IMR-90 (cell line): ENCODE measurements around the gene MOAP1. TPM values are rescaled to one million over a fixed set of nuclear protein-coding genes. Genes with fewer than 3 reads are reported as not detected.
"Not testable (repeated sequence)": the region's sequence is repeated elsewhere in the genome, so short reads cannot be mapped to it uniquely, and the experiment has no call there.

Experiments used
- ATAC-seq: fragments of 200-7000 bp; cut with Tn5 transposase; 2 replicates; pipeline ENCODE4 v1.9.1; 2020; ENCODE audit warnings: low read depth, mild to moderate bottlenecking, moderate library complexity
- BruUV-seq: library from RNA; stranded (reverse); fragments of 400-500 nt; replicated peaks from 2 replicates; lab custom pipeline; 2021; lab: Mats Ljungman, UMichigan
- CTCF ChIA-PET: fragments of 300-600 bp; formaldehyde crosslinking; extraction: SDS; loops from one replicate; lab custom pipeline; 2021; ENCODE audit warnings: antibody characterized with exemption; lab: Yijun Ruan, JAX
- POLR2A ChIA-PET: fragments of 300-600 bp; sonication (Branson Sonifier 250); formaldehyde crosslinking; loops from one replicate; lab custom pipeline; 2022; ENCODE audit warnings: antibody characterized with exemption; ENCODE audit not compliant: unreplicated experiment; lab: Charles Lee
- DNase-seq: peaks from one replicate; pipeline ENCODE4 v3.0.0; 2013
- H2AFZ ChIP-seq: replicated peaks from 2 replicates; pipeline ENCODE3; 2013; ENCODE audit warnings: low read length, mild to moderate bottlenecking; ENCODE audit not compliant: poor library complexity
- H2AK5ac ChIP-seq: 2 replicates; pipeline ENCODE4 v1.6.1; 2013; ENCODE audit warnings: low read depth, low read length, inconsistent platforms
- H2AK9ac ChIP-seq: replicated peaks from 2 replicates; pipeline ENCODE3; 2013; ENCODE audit warnings: mild to moderate bottlenecking, low read depth, low read length, moderate library complexity; ENCODE audit not compliant: poor library complexity
- H2BK120ac ChIP-seq: 2 replicates; pipeline ENCODE4 v1.6.1; 2013; ENCODE audit warnings: low read depth, low read length, inconsistent platforms
- H2BK15ac ChIP-seq: 3 replicates; pipeline ENCODE4 v1.6.1; 2013; ENCODE audit warnings: low read depth, low read length, inconsistent platforms
- H2BK20ac ChIP-seq: 2 replicates; pipeline ENCODE4 v1.6.1; 2013; ENCODE audit warnings: low read depth, mild to moderate bottlenecking, inconsistent platforms, low read length, moderate library complexity
- H2BK5ac ChIP-seq: 2 replicates; pipeline ENCODE4 v1.6.1; 2013; ENCODE audit warnings: mild to moderate bottlenecking, low read depth, low read length, inconsistent platforms; ENCODE audit not compliant: poor library complexity, severe bottlenecking
- H3K14ac ChIP-seq: replicated peaks from 2 replicates; pipeline ENCODE4 v1.6.1; 2013; ENCODE audit warnings: low read depth, low read length, inconsistent platforms
- H3K18ac ChIP-seq: 2 replicates; pipeline ENCODE4 v1.6.1; 2013; ENCODE audit warnings: low read depth, low read length, control low read depth
- H3K23ac ChIP-seq: 2 replicates; pipeline ENCODE4 v1.6.1; 2013; ENCODE audit warnings: low read depth, low read length, inconsistent platforms
- H3K27ac ChIP-seq: 2 replicates; pipeline ENCODE4 v1.5.1; 2013; ENCODE audit warnings: mild to moderate bottlenecking, control low read depth, low read length; ENCODE audit not compliant: insufficient read depth
- H3K27me3 ChIP-seq: 2 replicates; pipeline ENCODE4 v1.6.1; 2013; ENCODE audit warnings: low read length; ENCODE audit not compliant: control insufficient read depth, insufficient read depth
- H3K36me3 ChIP-seq: 2 replicates; pipeline ENCODE4 v1.6.1; 2013; ENCODE audit warnings: low read length, mixed read lengths; ENCODE audit not compliant: control insufficient read depth, insufficient read depth
- H3K4ac ChIP-seq: 2 replicates; pipeline ENCODE4 v1.6.1; 2013; ENCODE audit warnings: low read depth, low read length, inconsistent platforms
- H3K4me1 ChIP-seq: 2 replicates; pipeline ENCODE4 v1.6.1; 2013; ENCODE audit warnings: low read length, mixed read lengths; ENCODE audit not compliant: control insufficient read depth, insufficient read depth
- H3K4me2 ChIP-seq: 2 replicates; pipeline ENCODE4 v1.6.1; 2013; ENCODE audit warnings: low read depth, mild to moderate bottlenecking, control low read depth, low read length, moderate library complexity
- H3K4me3 ChIP-seq: 2 replicates; pipeline ENCODE4 v1.5.1; 2013; ENCODE audit warnings: low read depth, mild to moderate bottlenecking, control low read depth, low read length, moderate library complexity; ENCODE audit not compliant: insufficient read depth
- H3K56ac ChIP-seq: 2 replicates; pipeline ENCODE4 v1.6.1; 2013; ENCODE audit warnings: low read length, inconsistent platforms; ENCODE audit not compliant: insufficient read depth; ENCODE audit errors: extremely low read depth
- H3K79me1 ChIP-seq, 2 experiments: 2 replicates each; pipeline ENCODE4 v1.6.1; 2013; ENCODE audit warnings: low read length in 2 of 2, inconsistent platforms in 1 of 2, low read depth in 1 of 2
- H3K9ac ChIP-seq: 2 replicates; pipeline ENCODE4 v1.6.1; 2013; ENCODE audit warnings: low read depth, low read length, control low read depth
- H3K9me1 ChIP-seq: 2 replicates; pipeline ENCODE4 v1.6.1; 2013; ENCODE audit warnings: low read length, inconsistent platforms; ENCODE audit not compliant: insufficient read depth
- H3K9me3 ChIP-seq: 2 replicates; pipeline ENCODE4 v1.6.1; 2013; ENCODE audit warnings: low read length; ENCODE audit not compliant: control insufficient read depth, insufficient read depth
- H4K20me1 ChIP-seq: 2 replicates; pipeline ENCODE4 v1.6.1; 2013; ENCODE audit warnings: low read length, inconsistent platforms; ENCODE audit not compliant: insufficient read depth
- H4K5ac ChIP-seq: 2 replicates; pipeline ENCODE4 v1.6.1; 2013; ENCODE audit warnings: mild to moderate bottlenecking, low read depth, low read length, control low read depth
- H4K8ac ChIP-seq, 2 experiments: 2 replicates each; pipeline ENCODE4 v1.6.1; 2013; ENCODE audit warnings: low read depth in 2 of 2, low read length in 2 of 2, control low read depth in 1 of 2, inconsistent platforms in 1 of 2
- H4K91ac ChIP-seq: 2 replicates; pipeline ENCODE4 v1.6.1; 2013; ENCODE audit warnings: low read depth, low read length, inconsistent platforms; ENCODE audit not compliant: insufficient read depth
- CHD1 ChIP-seq: IDR thresholded peaks from 2 replicates; pipeline ENCODE4 v1.6.1; 2012; ENCODE audit warnings: low read depth, low read length, improper control_type of control experiment
- FOS ChIP-seq: fragments of 150-350 bp; IDR thresholded peaks from 2 replicates; pipeline ENCODE4 v1.6.1; 2016; ENCODE audit warnings: low read depth, low read length
- MAZ ChIP-seq: IDR thresholded peaks from 2 replicates; pipeline ENCODE4 v1.6.1; 2012; ENCODE audit warnings: low read depth, mild to moderate bottlenecking, low read length, improper control_type of control experiment, moderate library complexity, borderline replicate concordance
- MXI1 ChIP-seq: IDR thresholded peaks from 2 replicates; pipeline ENCODE4 v1.6.1; 2012; ENCODE audit warnings: low read depth, mild to moderate bottlenecking, low read length, moderate library complexity, borderline replicate concordance
- RAD21 ChIP-seq: IDR thresholded peaks from 2 replicates; pipeline ENCODE4 v1.6.1; 2012; ENCODE audit warnings: low read length, improper control_type of control experiment
- RFX5 ChIP-seq: IDR thresholded peaks from 2 replicates; pipeline ENCODE4 v1.8.0; 2012; ENCODE audit warnings: low read depth, mild to moderate bottlenecking, low read length, moderate library complexity
- WGBS, 2 experiments: methylation state at CpG; one replicate each; pipeline versions ENCODE4 v1.1.5 to v1.1.7; 2013; ENCODE audit warnings: missing lambda C conversion rate in 2 of 2; ENCODE audit not compliant: insufficient read length in 1 of 2; ENCODE audit errors: extremely low coverage in 2 of 2; 5-methylcytosine and 5-hydroxymethylcytosine counted together
- dilution Hi-C: fragments of 300-500 bp; cut with HindIII; formaldehyde crosslinking; loops from one replicate; pipeline ENCODE4 v1.14.3; 2018; ENCODE audit warnings: low sequenced_read_pairs; ENCODE audit not compliant: unreplicated experiment
- in situ Hi-C: fragments of 300-500 bp; cut with MboI; formaldehyde crosslinking; loops from 3 replicates; pipeline ENCODE4 v1.14.3; 2019; ENCODE audit warnings: low sequenced_read_pairs, inconsistent platforms, mixed read lengths
- intact Hi-C: fragments of 100-400 bp; cut with micrococcal nuclease; formaldehyde crosslinking; loops from 2 replicates; pipeline ENCODE4 v1.10.0; 2022
- polyA plus RNA-seq, 3 experiments: library from polyadenylated mRNA; depleted of rRNA; stranded (reverse); fragments of >200 nt; gene quantifications; 2 replicates each; pipeline ENCODE4 v1.2.3, GENCODE V29; 2012; ENCODE audit warnings: low replicate concordance in 1 of 3
- total RNA-seq: library from RNA; depleted of rRNA; stranded (reverse); fragments of >200 nt; gene quantifications from 2 replicates; pipeline ENCODE4 v1.2.3, GENCODE V29; 2012
- TF ChIP-seq, protein P1 (sequence below): fragments of 150-350 bp; IDR thresholded peaks from 2 replicates; pipeline ENCODE4 v1.6.1; 2017; ENCODE audit warnings: mild to moderate bottlenecking, antibody characterized with exemption, low read length, low read depth

MOAP1 gene
- total and polyA plus RNA-seq, 2 of the 4 experiments (the other 2 are of a cell fraction), result 9.9 to 13.2 TPM

DNA sequence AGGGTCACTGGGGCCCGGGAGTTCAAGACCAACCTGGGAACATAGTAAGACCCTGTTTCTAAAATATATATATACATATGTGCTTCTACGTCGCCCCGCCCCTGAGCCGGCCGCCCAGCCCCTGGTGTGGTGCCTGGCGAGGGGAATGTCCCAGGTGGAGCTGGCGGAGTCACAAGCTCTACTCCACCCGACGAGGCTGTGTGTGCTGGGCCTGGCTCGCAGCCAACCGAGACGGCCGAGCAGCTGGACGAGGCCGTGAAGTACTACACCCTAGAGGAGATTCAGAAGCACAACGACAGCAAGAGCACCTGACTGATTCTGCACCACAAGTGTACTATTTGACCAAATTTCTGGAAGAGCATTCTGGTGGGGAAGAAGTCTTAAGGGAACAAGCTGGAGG lies 46.8 kb downstream of the MOAP1 start:
- in situ Hi-C loops, result loop anchor here (5.0 kb wide), 1 partner anchor 186 kb away; no protein-coding TSS in a partner anchor

DNA sequence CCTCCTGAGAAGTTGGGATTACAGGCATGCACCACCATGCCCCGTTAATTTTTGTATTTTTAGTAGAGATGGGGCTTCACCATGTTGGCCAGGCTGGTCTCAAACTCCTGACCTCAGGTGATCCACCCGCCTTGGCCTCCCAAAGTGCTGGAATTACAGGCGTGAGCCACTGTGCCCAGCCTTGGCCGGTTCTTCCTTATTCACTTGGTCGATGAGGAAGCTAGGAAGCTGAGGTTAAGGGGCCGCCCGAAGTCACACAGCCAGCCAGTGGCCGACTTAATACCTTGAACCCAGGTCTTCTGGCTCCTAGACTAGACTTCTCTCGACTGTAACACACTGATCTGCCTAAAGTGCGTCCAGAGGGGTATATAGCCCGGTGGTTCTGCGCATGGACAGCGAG lies 48.2 kb downstream of the MOAP1 start:
- H2AK9ac ChIP-seq, BruUV-seq, H3K79me1 ChIP-seq, H3K9ac ChIP-seq, H3K14ac ChIP-seq, H3K9me3 ChIP-seq, H3K9me1 ChIP-seq, H3K23ac ChIP-seq, H4K5ac ChIP-seq, H3K4ac ChIP-seq, H3K27ac ChIP-seq, H2BK15ac ChIP-seq, H2BK20ac ChIP-seq, H2AK5ac ChIP-seq, H3K4me3 ChIP-seq, H3K18ac ChIP-seq, H4K91ac ChIP-seq, H3K4me1 ChIP-seq, H3K4me2 ChIP-seq, H3K36me3 ChIP-seq, H2AFZ ChIP-seq, H2BK5ac ChIP-seq, ATAC-seq, DNase-seq, dilution Hi-C loops, H3K56ac ChIP-seq, H4K20me1 ChIP-seq, H2BK120ac ChIP-seq, H3K27me3 ChIP-seq, H4K8ac ChIP-seq: not testable (repeated sequence)
- ChIA-PET POLR2A (interaction anchor here (0.5 kb wide), 1 partner anchor 181 kb away, joined by 3 read pairs; no protein-coding TSS in a partner anchor), CTCF (interaction anchor here (1.0 kb wide), 1 partner anchor 23 kb away, joined by 3 read pairs; no protein-coding TSS in a partner anchor)
- WGBS, 2 experiments, result no CpG with 5 or more reads among the region's 13 CpGs
- intact Hi-C loops, result loop anchor here (10.0 kb wide), 1 partner anchor 302 kb away; no protein-coding TSS in a partner anchor
- in situ Hi-C loops, result loop anchor here (5.0 kb wide), 1 partner anchor 184 kb away; no protein-coding TSS in a partner anchor

More for the DNA sequence above, 46.8 kb downstream of the MOAP1 start:
- Histone ChIP-seq H3K27me3 (peaks cover 9% of the 10 kb centered on the region), H3K18ac (no peak overlapping the region), H3K4ac (no peak overlapping the region), H3K23ac (no peak overlapping the region), H3K9me3 (no peaks in the 10 kb centered on the region), H3K14ac (no peak overlapping the region), H3K4me1 (no peaks in the 10 kb centered on the region), H2AFZ (no peak overlapping the region), H3K79me1 (no peaks in the 10 kb centered on the region), H3K36me3 (no peaks in the 10 kb centered on the region), H3K4me3 (no peak overlapping the region), H4K91ac (no peak overlapping the region), H2BK20ac (no peak overlapping the region), H3K9me1 (no peaks in the 10 kb centered on the region), H3K56ac (no peak overlapping the region), H4K20me1 (no peaks in the 10 kb centered on the region; the same call in 1 of the 2 replicates), H4K5ac (no peak overlapping the region), H4K8ac (no peak overlapping the region), H2BK120ac (no peak overlapping the region), H3K9ac (no peak overlapping the region), H2BK5ac (no peak overlapping the region), H2AK9ac (no peak overlapping the region), H3K27ac (no peak overlapping the region), H3K4me2 (no peak overlapping the region), H2BK15ac (no peak overlapping the region), H2AK5ac (no peak overlapping the region)
- dilution Hi-C loops, result no loop called here
- intact Hi-C loops, result loop anchor here (10.0 kb wide), 1 partner anchor 303 kb away; no protein-coding TSS in a partner anchor
- POLR2A ChIA-PET, result no interaction called here
- ATAC-seq (no peak), DNase-seq (peak; percentile 12)
- 8% methylated on average over 10 of the region's 17 CpGs; no CpG with 5 or more reads in 1 of the 2 experiments for WGBS, 2 experiments
- 0 out of 2 replicates have a peak, but pooled peaks have one; percentile 9 for TF ChIP-seq RAD21
- no peak for TF ChIP-seq RFX5
- no peak for TF ChIP-seq CHD1
- no peak for TF ChIP-seq FOS
- TF ChIP-seq, protein P1, sequence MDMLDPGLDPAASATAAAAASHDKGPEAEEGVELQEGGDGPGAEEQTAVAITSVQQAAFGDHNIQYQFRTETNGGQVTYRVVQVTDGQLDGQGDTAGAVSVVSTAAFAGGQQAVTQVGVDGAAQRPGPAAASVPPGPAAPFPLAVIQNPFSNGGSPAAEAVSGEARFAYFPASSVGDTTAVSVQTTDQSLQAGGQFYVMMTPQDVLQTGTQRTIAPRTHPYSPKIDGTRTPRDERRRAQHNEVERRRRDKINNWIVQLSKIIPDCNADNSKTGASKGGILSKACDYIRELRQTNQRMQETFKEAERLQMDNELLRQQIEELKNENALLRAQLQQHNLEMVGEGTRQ, result no peak
- TF ChIP-seq MXI1, result no peak
- TF ChIP-seq MAZ, result no peak
- CTCF ChIA-PET, result interaction anchor here (1.1 to 1.4 kb wide), 3 partner anchors 25 to 185 kb away, joined by 3 to 7 read pairs (median 5); no protein-coding TSS in a partner anchor
- BruUV-seq, result no TSS peak
